Globus pallidus (tissue), 1 donor: ENCODE results near the gene EHMT1.
"Not testable (repeated sequence)": the region's sequence is repeated elsewhere in the genome, so short reads cannot be mapped to it uniquely, and the experiment has no call there.

ENCODE experiments used
- DNase-seq: peaks from one replicate; pipeline ENCODE4 v3.0.0-alpha.2; 2015; ENCODE audit warnings: low spot score

The EHMT1 gene

GRCh38 chr9:137590469-137591383 lies 28.1 kb upstream of the EHMT1 start, which contains the start of gene ZMYND19:
TSS of gene ZMYND19 (minus strand) at chr9:137590512. CDS start at chr9:137590263, 249 bp downstream.
- DNase-seq, result peak; percentile 80

- DNase-seq, result no peak
Measured at GRCh38 chr9:137592767-137593166, 26.0 kb upstream of the EHMT1 start.

- no peak for DNase-seq
Measured at GRCh38 chr9:137593176-137593575, 25.6 kb upstream of the EHMT1 start.

- DNase-seq, result not testable (repeated sequence)
Measured at GRCh38 chr9:137596577-137596976, 22.2 kb upstream of the EHMT1 start.

- DNase-seq, result no peak
Measured at GRCh38 chr9:137598943-137599342, 19.9 kb upstream of the EHMT1 start.

GRCh38 chr9:137602661-137603060 lies 16.1 kb upstream of the EHMT1 start:
- no peak for DNase-seq

GRCh38 chr9:137603879-137604278 lies 14.9 kb upstream of the EHMT1 start:
- DNase-seq, result no peak

GRCh38 chr9:137604345-137605086 lies 14.3 kb upstream of the EHMT1 start:
- DNase-seq, result no peak

GRCh38 chr9:137605121-137606004 lies 13.4 kb upstream of the EHMT1 start, which contains the start of gene ARRDC1:
TSS of gene ARRDC1 (plus strand) at chr9:137605686. CDS start at chr9:137605718, 32 bp downstream.
- peak; percentile 92 for DNase-seq

GRCh38 chr9:137606005-137606621 lies 12.7 kb upstream of the EHMT1 start:
- DNase-seq, result no peak

GRCh38 chr9:137606734-137607138 lies 12.1 kb upstream of the EHMT1 start:
- no peak for DNase-seq

- no peak for DNase-seq
Measured at GRCh38 chr9:137607141-137607857, 11.5 kb upstream of the EHMT1 start.

GRCh38 chr9:137610944-137611343 lies 7.9 kb upstream of the EHMT1 start:
- DNase-seq, result no peak

GRCh38 chr9:137611623-137612609 lies 6.9 kb upstream of the EHMT1 start:
- DNase-seq, result no peak

GRCh38 chr9:137612741-137613142 lies 6.1 kb upstream of the EHMT1 start:
- DNase-seq, result no peak

- no peak for DNase-seq
Measured at GRCh38 chr9:137613259-137613658, 5.5 kb upstream of the EHMT1 start.

GRCh38 chr9:137613738-137614523 lies 4.9 kb upstream of the EHMT1 start:
- DNase-seq, result no peak

- DNase-seq, result no peak
Measured at GRCh38 chr9:137614631-137615386, 4.0 kb upstream of the EHMT1 start.
